Heart left ventricle (tissue), 13 donors: Measurements from ENCODE around the gene TTLL13.

Experiments used
- CTCF ChIP-seq, 12 donors: fragments of 200-600 bp; sonication (generic) in 4 of 12; IDR thresholded peaks; one replicate each; pipeline versions ENCODE4 v1.5.0 to v1.8.0; 2018 to 2022; ENCODE audit warnings: antibody characterized with exemption in 12 of 12, mild to moderate bottlenecking in 5 of 12
- POLR2A ChIP-seq, 2 donors: fragments of 450-650 bp; IDR thresholded peaks; one replicate each; pipeline ENCODE4 v1.6.1; 2017; ENCODE audit warnings: antibody characterized with exemption in 2 of 2, mild to moderate bottlenecking in 2 of 2, moderate library complexity in 2 of 2
- donor health status: ischemic (EF 13 %, LVEDD 7.1; RV severe dilation, severe dysfunction).
- donor health status: DM: no; HTN: yes; CAD: no.
- donor health status: DM: no; HTN: no; CAD: no.
- donor health status: ischemic (EF 25% LVEDD 6.9; RV normal size, moderate dysfunction).
- donor health status: ischemic (EF 25% LVEDD 5.7; RV mildly dilated, moderate dysfunction).
- donor health status: ischemic (EF 35%, LVEDD 5.7; RV mildly dilated, moderate dysfunction).
- donor health status: nonischemic (EF 11% LVEDD 7.7; RV severe dilation, severe dysfunction).
- donor health status: DM: yes; HTN: yes; CAD: no.
- donor health status: PGD.
- donor health status: ischemic (EF 29% LVEDD 5.4; RV normal size, mild dysfunction).
- donor health status: nonischemic (EF 23%, LVEDD 6.1; RV moderate dilation, normal function).

GRCh38 chr15:90268415-90268814 lies 19.1 kb downstream of the TTLL13 start:
- no peak for TF ChIP-seq CTCF (IDR thresholded peaks at IDR 0.05)
- no peak for TF ChIP-seq POLR2A (IDR thresholded peaks at IDR 0.05)
